ENCODE measurements around the gene PRR5L. TPM values are rescaled to one million over a fixed set of nuclear protein-coding genes. Genes with fewer than 3 reads are reported as not detected.

PRR5L gene
- total and polyA plus RNA-seq, 2 experiments from 2014 or later = 3.1 to 8.9 TPM

DNA sequence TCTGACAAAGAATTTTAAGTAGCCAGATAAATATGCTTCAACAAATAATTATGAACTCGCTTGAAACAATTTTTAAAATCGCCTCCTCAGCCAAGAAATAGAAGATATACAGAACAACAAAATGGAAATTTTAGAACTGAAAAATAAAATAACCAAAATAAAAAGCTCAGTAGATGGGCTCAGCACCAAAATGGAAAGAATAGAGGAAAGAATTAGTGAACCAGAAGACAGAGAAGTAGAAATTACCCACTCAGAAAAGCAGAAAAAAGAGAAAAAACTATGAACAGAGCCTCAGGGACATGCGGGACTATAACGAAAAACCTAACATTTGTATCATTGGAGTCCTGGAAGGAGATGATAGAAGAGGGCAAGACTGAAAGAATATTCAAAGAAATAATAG, 14.2 kb upstream of the PRR5L start:
- Histone ChIP-seq H3K4me2 (no peak overlapping the region), H3K9me2 (ENCODE audit: insufficient read depth) (no peaks in the 10 kb centered on the region), H4K20me1 (replicated peaks; ENCODE audit: insufficient read depth) (no peaks in the 10 kb centered on the region), H3K36me3 (ENCODE audit: insufficient read depth) (no peaks in the 10 kb centered on the region), H3K27me3 (ENCODE audit: insufficient read depth) (no peaks in the 10 kb centered on the region), H3K4me1 (ENCODE audit: insufficient read depth) (no peaks in the 10 kb centered on the region), H3K4me3 (no peak overlapping the region), H2AFZ (no peak overlapping the region), H3F3A (replicated peaks; ENCODE audit: low read depth) (no peaks in the 10 kb centered on the region), H3K27ac (ENCODE audit: low read depth) (no peak overlapping the region), H3K79me2 (replicated peaks; ENCODE audit: insufficient read depth) (peaks cover 12% of the 10 kb centered on the region)
- no peaks in the 10 kb centered on the region for H3K36me3 Mint-ChIP-seq (ENCODE audit: low read depth)
- no peaks in the 10 kb centered on the region for H3K4me1 Mint-ChIP-seq
- DNase-seq (ENCODE audit: low spot score) (no peak), ATAC-seq (no peak)
- H3K9me3 Mint-ChIP-seq = no peaks in the 10 kb centered on the region
- no peak overlapping the region for H3K27ac Mint-ChIP-seq
- H3K4me3 Mint-ChIP-seq = no peak overlapping the region
- TF ChIP-seq, protein P1, sequence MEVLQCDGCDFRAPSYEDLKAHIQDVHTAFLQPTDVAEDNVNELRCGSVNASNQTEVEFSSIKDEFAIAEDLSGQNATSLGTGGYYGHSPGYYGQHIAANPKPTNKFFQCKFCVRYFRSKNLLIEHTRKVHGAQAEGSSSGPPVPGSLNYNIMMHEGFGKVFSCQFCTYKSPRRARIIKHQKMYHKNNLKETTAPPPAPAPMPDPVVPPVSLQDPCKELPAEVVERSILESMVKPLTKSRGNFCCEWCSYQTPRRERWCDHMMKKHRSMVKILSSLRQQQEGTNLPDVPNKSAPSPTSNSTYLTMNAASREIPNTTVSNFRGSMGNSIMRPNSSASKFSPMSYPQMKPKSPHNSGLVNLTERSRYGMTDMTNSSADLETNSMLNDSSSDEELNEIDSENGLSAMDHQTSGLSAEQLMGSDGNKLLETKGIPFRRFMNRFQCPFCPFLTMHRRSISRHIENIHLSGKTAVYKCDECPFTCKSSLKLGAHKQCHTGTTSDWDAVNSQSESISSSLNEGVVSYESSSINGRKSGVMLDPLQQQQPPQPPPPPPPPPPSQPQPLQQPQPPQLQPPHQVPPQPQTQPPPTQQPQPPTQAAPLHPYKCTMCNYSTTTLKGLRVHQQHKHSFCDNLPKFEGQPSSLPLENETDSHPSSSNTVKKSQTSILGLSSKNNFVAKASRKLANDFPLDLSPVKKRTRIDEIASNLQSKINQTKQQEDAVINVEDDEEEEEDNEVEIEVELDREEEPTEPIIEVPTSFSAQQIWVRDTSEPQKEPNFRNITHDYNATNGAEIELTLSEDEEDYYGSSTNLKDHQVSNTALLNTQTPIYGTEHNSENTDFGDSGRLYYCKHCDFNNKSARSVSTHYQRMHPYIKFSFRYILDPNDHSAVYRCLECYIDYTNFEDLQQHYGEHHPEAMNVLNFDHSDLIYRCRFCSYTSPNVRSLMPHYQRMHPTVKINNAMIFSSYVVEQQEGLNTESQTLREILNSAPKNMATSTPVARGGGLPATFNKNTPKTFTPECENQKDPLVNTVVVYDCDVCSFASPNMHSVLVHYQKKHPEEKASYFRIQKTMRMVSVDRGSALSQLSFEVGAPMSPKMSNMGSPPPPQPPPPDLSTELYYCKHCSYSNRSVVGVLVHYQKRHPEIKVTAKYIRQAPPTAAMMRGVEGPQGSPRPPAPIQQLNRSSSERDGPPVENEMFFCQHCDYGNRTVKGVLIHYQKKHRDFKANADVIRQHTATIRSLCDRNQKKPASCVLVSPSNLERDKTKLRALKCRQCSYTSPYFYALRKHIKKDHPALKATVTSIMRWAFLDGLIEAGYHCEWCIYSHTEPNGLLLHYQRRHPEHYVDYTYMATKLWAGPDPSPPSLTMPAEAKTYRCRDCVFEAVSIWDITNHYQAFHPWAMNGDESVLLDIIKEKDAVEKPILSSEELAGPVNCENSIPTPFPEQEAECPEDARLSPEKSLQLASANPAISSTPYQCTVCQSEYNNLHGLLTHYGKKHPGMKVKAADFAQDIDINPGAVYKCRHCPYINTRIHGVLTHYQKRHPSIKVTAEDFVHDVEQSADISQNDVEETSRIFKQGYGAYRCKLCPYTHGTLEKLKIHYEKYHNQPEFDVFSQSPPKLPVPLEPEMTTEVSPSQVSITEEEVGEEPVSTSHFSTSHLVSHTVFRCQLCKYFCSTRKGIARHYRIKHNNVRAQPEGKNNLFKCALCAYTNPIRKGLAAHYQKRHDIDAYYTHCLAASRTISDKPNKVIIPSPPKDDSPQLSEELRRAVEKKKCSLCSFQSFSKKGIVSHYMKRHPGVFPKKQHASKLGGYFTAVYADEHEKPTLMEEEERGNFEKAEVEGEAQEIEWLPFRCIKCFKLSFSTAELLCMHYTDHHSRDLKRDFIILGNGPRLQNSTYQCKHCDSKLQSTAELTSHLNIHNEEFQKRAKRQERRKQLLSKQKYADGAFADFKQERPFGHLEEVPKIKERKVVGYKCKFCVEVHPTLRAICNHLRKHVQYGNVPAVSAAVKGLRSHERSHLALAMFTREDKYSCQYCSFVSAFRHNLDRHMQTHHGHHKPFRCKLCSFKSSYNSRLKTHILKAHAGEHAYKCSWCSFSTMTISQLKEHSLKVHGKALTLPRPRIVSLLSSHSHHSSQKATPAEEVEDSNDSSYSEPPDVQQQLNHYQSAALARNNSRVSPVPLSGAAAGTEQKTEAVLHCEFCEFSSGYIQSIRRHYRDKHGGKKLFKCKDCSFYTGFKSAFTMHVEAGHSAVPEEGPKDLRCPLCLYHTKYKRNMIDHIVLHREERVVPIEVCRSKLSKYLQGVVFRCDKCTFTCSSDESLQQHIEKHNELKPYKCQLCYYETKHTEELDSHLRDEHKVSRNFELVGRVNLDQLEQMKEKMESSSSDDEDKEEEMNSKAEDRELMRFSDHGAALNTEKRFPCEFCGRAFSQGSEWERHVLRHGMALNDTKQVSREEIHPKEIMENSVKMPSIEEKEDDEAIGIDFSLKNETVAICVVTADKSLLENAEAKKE (CRISPR knock-in tag; IDR thresholded peaks at IDR 0.05) = no peak
- TF ChIP-seq, protein P2, sequence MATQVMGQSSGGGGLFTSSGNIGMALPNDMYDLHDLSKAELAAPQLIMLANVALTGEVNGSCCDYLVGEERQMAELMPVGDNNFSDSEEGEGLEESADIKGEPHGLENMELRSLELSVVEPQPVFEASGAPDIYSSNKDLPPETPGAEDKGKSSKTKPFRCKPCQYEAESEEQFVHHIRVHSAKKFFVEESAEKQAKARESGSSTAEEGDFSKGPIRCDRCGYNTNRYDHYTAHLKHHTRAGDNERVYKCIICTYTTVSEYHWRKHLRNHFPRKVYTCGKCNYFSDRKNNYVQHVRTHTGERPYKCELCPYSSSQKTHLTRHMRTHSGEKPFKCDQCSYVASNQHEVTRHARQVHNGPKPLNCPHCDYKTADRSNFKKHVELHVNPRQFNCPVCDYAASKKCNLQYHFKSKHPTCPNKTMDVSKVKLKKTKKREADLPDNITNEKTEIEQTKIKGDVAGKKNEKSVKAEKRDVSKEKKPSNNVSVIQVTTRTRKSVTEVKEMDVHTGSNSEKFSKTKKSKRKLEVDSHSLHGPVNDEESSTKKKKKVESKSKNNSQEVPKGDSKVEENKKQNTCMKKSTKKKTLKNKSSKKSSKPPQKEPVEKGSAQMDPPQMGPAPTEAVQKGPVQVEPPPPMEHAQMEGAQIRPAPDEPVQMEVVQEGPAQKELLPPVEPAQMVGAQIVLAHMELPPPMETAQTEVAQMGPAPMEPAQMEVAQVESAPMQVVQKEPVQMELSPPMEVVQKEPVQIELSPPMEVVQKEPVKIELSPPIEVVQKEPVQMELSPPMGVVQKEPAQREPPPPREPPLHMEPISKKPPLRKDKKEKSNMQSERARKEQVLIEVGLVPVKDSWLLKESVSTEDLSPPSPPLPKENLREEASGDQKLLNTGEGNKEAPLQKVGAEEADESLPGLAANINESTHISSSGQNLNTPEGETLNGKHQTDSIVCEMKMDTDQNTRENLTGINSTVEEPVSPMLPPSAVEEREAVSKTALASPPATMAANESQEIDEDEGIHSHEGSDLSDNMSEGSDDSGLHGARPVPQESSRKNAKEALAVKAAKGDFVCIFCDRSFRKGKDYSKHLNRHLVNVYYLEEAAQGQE (IDR thresholded peaks at IDR 0.05; ENCODE audit: unreplicated experiment) = no peak
- TF ChIP-seq, protein P3, sequence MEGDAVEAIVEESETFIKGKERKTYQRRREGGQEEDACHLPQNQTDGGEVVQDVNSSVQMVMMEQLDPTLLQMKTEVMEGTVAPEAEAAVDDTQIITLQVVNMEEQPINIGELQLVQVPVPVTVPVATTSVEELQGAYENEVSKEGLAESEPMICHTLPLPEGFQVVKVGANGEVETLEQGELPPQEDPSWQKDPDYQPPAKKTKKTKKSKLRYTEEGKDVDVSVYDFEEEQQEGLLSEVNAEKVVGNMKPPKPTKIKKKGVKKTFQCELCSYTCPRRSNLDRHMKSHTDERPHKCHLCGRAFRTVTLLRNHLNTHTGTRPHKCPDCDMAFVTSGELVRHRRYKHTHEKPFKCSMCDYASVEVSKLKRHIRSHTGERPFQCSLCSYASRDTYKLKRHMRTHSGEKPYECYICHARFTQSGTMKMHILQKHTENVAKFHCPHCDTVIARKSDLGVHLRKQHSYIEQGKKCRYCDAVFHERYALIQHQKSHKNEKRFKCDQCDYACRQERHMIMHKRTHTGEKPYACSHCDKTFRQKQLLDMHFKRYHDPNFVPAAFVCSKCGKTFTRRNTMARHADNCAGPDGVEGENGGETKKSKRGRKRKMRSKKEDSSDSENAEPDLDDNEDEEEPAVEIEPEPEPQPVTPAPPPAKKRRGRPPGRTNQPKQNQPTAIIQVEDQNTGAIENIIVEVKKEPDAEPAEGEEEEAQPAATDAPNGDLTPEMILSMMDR (conservative IDR thresholded peaks at IDR 0.05; ENCODE audit: low read depth in 2 of 2) = no peak
- TF ChIP-seq CREB1 (CRISPR knock-in tag; IDR thresholded peaks at IDR 0.05; ENCODE audit: low read depth) (no peak), EZH2phosphoT487 (IDR thresholded peaks at IDR 0.05; ENCODE audit: unreplicated experiment) (no peak)
- TF ChIP-seq, protein P4, sequence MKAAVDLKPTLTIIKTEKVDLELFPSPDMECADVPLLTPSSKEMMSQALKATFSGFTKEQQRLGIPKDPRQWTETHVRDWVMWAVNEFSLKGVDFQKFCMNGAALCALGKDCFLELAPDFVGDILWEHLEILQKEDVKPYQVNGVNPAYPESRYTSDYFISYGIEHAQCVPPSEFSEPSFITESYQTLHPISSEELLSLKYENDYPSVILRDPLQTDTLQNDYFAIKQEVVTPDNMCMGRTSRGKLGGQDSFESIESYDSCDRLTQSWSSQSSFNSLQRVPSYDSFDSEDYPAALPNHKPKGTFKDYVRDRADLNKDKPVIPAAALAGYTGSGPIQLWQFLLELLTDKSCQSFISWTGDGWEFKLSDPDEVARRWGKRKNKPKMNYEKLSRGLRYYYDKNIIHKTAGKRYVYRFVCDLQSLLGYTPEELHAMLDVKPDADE (IDR thresholded peaks at IDR 0.05) = no peak
- no peaks in the 10 kb centered on the region for H3K27me3 Mint-ChIP-seq (ENCODE audit: insufficient read depth, low read depth, poor library complexity)

Measured in GM23338 (cell line).